NCI-H2107 treated with DMSO at 0.1 percent for 48 hours (cell line): ENCODE measurements around the gene ENOSF1.
"Not testable (repeated sequence)": the region's sequence is repeated elsewhere in the genome, so short reads cannot be mapped to it uniquely, and the experiment has no call there.

Experiments
- DNase-seq: peaks from one replicate; lab custom pipeline; 2025; ENCODE audit not compliant: unreplicated experiment; lab: John Stamatoyannopoulos, UW

ENOSF1 gene

GRCh38 chr18:712401-713134, at the start of gene ENOSF1:
ENOSF1 (minus strand) TSS chr18:712630; CDS start chr18:712587, 43 bp downstream.
- DNase-seq, result no peak

DNA sequence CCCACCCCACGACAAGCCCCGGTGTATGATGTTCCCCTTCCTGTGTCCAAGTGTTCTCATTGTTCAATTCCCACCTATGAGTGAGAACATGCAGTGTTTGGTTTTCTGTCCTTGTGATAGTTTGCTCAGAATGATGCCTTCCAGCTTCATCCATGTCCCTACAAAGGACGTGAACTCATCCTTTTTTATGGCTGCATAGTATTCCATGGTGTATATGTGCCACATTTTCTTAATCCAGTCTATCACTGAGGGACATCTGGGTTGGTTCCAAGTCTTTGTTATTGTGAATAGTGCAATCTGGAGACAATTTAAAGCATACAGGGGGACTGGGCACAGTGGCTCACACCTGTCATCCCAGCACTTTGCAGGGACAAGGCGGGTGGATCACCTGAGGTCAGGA, 47.4 kb upstream of the ENOSF1 start:
- DNase-seq, result not testable (repeated sequence)

- DNase-seq, result no peak
Measured at GRCh38 chr18:755506-755905, 43.1 kb upstream of the ENOSF1 start.

DNA sequence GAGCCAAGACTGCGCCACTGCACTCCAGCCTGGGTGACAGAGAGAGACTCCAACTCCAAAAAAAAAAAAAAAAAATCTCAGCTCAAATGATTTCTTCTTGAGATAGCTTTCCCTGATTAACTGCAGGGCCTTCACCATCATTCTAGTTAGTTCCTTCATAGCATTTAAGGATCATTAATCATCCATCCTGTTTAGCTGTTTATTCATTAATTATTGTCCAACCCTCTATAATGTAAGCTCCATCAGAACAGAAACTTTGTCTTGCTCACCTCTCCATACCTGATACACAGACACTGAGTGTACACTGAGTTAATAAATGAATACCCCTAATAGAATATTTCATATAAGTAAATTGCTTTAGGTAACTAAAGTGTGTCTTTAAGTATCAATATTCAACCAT, 42.2 kb upstream of the ENOSF1 start:
- no peak for DNase-seq

- DNase-seq, result no peak
Measured at GRCh38 chr18:750456-750855, 38.0 kb upstream of the ENOSF1 start.

- no peak for DNase-seq
Measured at GRCh38 chr18:744832-745597, 32.6 kb upstream of the ENOSF1 start.

GRCh38 chr18:741931-742512, 29.6 kb upstream of the ENOSF1 start:
- DNase-seq, result peak; percentile 2

GRCh38 chr18:732371-732770, 19.9 kb upstream of the ENOSF1 start:
- no peak for DNase-seq

DNA sequence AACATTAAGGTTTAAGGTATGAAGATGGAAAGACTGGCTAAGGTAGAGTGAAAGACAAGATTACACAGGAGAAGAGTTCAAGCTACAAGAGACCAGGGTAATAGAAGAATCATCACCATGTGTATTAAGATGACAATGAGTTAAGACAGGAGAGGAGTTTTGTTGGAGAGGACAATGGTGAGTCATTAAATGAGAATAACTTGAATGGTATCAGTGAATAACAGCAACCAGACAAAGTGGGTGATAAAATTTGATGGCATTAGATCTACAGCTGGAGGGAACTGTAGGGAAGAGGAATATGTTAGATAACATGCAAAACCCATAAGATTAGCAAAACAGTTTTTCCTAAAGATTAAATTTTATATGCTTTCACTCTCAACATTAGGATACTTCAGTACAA, 18.8 kb upstream of the ENOSF1 start:
- no peak for DNase-seq

DNA sequence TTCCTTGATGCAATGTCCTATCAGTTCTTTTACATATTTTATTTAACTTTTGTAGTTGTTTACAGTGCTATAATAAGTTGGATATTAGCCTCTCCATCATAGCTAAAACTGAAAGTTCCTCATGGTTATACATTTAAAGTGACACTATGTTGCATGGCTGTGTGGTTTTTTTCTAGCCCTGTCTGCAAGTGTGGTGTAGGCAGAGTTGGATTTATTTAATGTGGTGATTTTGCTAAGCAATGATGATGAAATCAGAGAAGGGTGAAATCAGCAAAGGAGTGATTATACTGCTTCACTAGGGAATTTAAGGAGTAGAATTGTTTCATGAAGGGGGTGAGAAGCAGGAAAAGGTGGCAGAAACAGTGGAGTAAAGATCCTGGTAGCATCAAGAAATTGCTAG, 18.3 kb upstream of the ENOSF1 start:
- no peak for DNase-seq

GRCh38 chr18:730120-730519, 17.7 kb upstream of the ENOSF1 start:
- DNase-seq, result not testable (repeated sequence)

DNA sequence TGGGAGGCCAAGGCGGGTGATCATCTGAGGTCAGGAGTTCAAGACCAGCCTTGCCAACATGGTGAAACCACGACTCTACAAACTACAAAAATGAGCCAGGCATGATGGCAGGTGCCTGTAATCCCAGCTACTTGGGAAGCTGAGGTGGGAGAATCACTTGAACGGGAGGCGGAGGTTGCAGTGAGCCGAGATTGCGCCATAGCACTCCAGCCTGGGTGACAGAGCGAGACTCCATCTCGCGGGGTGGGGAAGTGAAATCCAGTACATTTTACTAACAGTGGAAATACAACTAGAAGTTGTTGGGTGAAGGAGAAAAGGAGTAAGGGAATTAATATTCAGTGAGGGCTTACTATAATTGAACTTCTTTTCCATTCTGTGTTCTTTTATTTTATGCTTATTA, 13.2 kb upstream of the ENOSF1 start:
- DNase-seq, result no peak

- no peak for DNase-seq
Measured at GRCh38 chr18:723541-724080, 11.2 kb upstream of the ENOSF1 start.

DNA sequence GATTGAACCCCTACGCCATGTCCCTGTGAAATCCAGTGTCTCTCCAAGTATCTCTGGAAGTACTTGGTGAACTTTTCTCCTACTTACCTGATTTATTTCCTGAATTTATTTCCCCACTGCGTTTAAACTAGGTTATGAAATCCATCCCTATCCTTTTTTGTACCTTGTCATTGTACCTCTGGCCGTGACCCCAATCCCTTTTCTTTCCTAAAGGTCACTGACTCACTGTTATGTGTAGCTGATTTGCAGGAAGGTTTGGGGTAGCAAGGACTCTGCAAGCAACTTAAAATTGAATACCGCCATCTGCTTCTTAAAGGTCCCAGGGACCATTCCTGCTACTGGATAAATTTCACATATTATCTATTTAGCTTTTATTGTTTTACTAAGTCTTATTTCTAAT, 4.6 kb upstream of the ENOSF1 start:
- DNase-seq, result no peak

DNA sequence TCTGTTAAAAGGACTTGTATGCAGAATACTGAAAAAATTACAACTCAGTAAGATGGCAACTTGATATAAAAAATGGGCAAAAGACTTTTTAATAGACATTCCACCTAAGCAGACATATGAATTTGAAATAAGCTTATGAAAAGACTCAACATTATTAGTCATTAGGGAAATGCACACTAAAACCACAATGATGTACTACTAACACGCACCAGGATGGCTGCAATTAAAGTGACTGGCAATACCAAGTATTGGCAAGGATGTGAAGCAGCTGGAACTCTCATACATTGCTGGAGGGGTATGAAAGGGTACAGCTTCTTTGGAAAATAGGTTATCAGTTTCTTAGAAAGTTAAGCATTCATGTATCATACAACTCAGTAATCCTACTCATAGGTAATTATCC, 3.2 kb upstream of the ENOSF1 start:
- DNase-seq, result no peak

DNA sequence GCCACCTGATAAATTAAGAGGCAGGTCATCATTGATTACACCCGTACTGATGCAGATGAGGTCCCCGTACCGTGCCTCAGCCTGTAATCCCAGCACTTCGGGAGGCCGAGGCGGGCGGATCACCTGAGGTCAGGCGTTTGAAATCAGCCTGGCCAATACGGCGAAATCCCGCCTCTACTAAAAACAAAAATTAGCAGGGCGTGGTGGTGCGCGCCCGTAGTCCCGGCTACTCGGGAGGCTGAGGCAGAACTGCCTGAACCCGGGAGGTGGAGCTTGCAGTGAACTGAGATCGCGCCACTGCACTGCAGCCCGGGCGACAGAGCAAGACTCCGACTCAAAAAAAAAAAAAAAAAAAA, 683 bp upstream of the ENOSF1 start:
- DNase-seq, result no peak

- peak; percentile 25 for DNase-seq
Measured at GRCh38 chr18:711657-712400, 601 bp downstream of the ENOSF1 start.

DNA sequence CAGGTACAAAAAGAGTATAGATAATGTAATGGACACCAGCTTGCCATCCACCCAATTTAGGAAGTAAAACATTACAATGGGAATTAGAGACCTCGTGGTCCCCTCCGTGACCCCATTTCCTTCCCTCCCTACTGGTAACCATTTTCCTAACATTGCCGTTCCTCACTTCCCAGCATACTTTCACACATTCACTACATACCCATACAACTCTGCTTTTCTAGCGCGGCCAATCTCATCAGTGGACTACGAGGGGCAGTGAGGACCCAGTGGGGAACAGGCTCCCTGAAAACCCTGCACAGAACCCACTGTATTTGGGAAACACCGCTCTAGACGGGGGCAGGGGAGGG, 1.1 kb downstream of the ENOSF1 start:
- no peak for DNase-seq

- DNase-seq, result no peak
Measured at GRCh38 chr18:710418-711300, 1.8 kb downstream of the ENOSF1 start.

GRCh38 chr18:709771-710170, 2.7 kb downstream of the ENOSF1 start:
- no peak for DNase-seq
